NT2/D1 (cell line): Measurements from ENCODE around the gene LRRC27.

ENCODE experiments used
- DNase-seq: peaks from one replicate; pipeline ENCODE4 v3.0.0-alpha.2; 2011; ENCODE audit warnings: low read depth, low spot score
- H3K27me3 ChIP-seq: 2 replicates; pipeline ENCODE4 v1.6.0; 2011; ENCODE audit warnings: mild to moderate bottlenecking; ENCODE audit not compliant: insufficient read length, insufficient read depth
- H3K36me3 ChIP-seq: 2 replicates; pipeline ENCODE4 v1.6.1; 2011; ENCODE audit warnings: mild to moderate bottlenecking, low read length, mixed read lengths; ENCODE audit not compliant: insufficient read depth, insufficient read length
- H3K4me1 ChIP-seq: 2 replicates; pipeline ENCODE4 v1.5.1; 2011; ENCODE audit not compliant: insufficient read depth, insufficient read length
- H3K4me3 ChIP-seq: 2 replicates; pipeline ENCODE4 v1.5.1; 2011; ENCODE audit warnings: low read depth; ENCODE audit not compliant: insufficient read length
- H3K9ac ChIP-seq: 2 replicates; pipeline ENCODE4 v1.6.0; 2011; ENCODE audit warnings: low read depth; ENCODE audit not compliant: insufficient read length
- H3K9me3 ChIP-seq: 2 replicates; pipeline ENCODE4 v1.5.1; 2011; ENCODE audit warnings: mild to moderate bottlenecking, low read length; ENCODE audit not compliant: insufficient read depth
- SUZ12 ChIP-seq: IDR thresholded peaks from 2 replicates; pipeline ENCODE4 v1.6.1; 2011; ENCODE audit not compliant: insufficient read length, insufficient read depth; ENCODE audit errors: extremely low read depth
- YY1 ChIP-seq: IDR thresholded peaks from 2 replicates; pipeline ENCODE4 v1.6.1; 2011; ENCODE audit not compliant: insufficient read length, insufficient read depth
- ZNF274 ChIP-seq: IDR thresholded peaks from 2 replicates; pipeline ENCODE4 v1.6.1; 2011; ENCODE audit warnings: mild to moderate bottlenecking, low read depth, low read length

LRRC27 gene

GRCh38 chr10:132307823-132308586, 24.0 kb upstream of the LRRC27 start, which contains the start of gene STK32C:
STK32C (minus strand) TSS chr10:132307950; CDS start chr10:132307833, 117 bp downstream.
- TF ChIP-seq YY1 (no peak), SUZ12 (no peak), ZNF274 (no peak)
- H3K27me3 ChIP-seq, result peaks cover 51% of the 10 kb centered on the region
- peaks cover 11% of the 10 kb centered on the region; the same call in 1 of the 2 replicates for H3K9me3 ChIP-seq
- no peaks in the 10 kb centered on the region for H3K36me3 ChIP-seq
- peak; percentile 56 for DNase-seq
- H3K4me3 ChIP-seq, result peak within 1 kb of the TSS; percentile 55
- H3K4me1 ChIP-seq, result peaks cover 4% of the 10 kb centered on the region
- H3K9ac ChIP-seq, result peak within 1 kb of the TSS; percentile 74

DNA sequence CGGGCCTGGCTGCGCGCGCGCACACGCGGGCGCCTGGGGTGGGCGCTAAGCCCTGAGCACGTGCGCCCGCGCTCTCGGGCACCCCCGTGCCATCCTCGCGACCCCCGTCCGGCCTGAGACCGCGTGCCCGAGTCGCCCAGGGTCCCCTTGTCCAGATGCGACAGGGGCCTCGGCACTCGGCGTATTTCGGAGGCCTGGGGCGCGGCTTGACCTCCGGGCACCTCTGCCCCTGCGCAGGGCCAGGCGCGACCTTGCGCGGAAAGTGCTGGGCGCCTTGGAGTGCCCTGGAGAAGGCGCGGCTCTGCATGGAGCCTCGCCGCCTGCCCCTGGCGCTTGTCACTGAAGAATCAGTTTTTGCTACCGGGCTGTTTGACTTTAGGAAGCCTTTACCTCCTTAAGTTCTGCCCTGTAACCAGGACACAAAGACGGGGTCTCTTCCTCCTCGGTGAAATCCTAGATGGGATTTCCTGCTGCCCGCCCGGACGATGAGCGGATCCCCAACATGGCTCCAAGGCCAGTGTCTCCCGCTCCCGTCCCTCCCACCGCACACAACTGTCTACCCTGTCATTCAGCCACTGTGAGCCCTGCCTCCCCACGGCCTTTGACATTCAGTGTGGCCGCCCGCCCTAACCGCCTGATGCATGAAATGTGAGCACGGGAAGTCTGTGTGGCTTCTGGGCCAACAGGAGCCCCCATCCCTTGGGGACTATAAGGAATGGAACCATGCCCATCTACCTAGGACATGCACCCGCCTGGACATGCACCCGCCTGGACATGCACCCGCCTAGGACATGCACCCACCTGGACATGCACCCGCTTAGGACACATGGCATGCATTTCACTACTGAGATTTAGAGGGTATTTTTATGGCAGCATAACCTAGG, 23.2 kb upstream of the LRRC27 start:
- TF ChIP-seq SUZ12 (no peak), ZNF274 (no peak)
- Histone ChIP-seq H3K4me3 (peak overlapping the region; percentile 55), H3K4me1 (peaks cover 4% of the 10 kb centered on the region), H3K9ac (peak overlapping the region; percentile 74), H3K9me3 (peaks cover 11% of the 10 kb centered on the region; the same call in 1 of the 2 replicates), H3K27me3 (peaks cover 51% of the 10 kb centered on the region), H3K36me3 (no peaks in the 10 kb centered on the region)
- DNase-seq, result no peak

DNA sequence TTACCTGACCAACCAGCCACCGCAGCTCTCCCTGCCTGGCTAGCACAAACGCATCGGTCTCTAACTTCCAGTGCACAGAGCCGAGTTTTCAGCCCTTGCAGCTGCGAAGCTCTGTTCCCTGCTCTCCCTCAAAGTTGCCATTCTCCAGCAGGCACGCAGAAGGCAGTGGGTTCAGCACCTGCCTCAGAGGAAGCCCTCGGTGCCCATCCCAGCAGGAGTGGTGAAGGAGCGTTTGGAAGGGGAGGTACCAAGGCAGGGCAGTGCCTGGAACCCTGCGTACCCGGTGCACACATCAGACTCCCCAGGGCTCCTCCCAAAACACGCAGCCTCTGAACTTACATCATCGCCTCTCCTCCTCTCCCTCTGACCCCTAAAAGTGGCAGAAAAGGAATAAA, 22.5 kb upstream of the LRRC27 start:
- H3K9ac ChIP-seq, result no peak overlapping the region
- no peak for DNase-seq
- peaks cover 51% of the 10 kb centered on the region for H3K27me3 ChIP-seq
- H3K9me3 ChIP-seq, result peaks cover 16% of the 10 kb centered on the region; the same call in 1 of the 2 replicates
- TF ChIP-seq ZNF274 (no peak), SUZ12 (no peak), YY1 (no peak)
- H3K4me1 ChIP-seq, result peaks cover 4% of the 10 kb centered on the region
- no peaks in the 10 kb centered on the region for H3K36me3 ChIP-seq
- H3K4me3 ChIP-seq, result no peak overlapping the region

GRCh38 chr10:132309879-132310591, 22.0 kb upstream of the LRRC27 start:
- Histone ChIP-seq H3K36me3 (no peaks in the 10 kb centered on the region), H3K4me1 (peaks cover 4% of the 10 kb centered on the region), H3K27me3 (peaks cover 51% of the 10 kb centered on the region), H3K9me3 (peaks cover 16% of the 10 kb centered on the region; the same call in 1 of the 2 replicates), H3K9ac (no peak overlapping the region), H3K4me3 (no peak overlapping the region)
- DNase-seq, result no peak
- no peak for TF ChIP-seq YY1
- TF ChIP-seq ZNF274, result no peak
- no peak for TF ChIP-seq SUZ12

GRCh38 chr10:132310701-132311337, 21.2 kb upstream of the LRRC27 start:
- H3K4me3 ChIP-seq, result no peak overlapping the region
- H3K27me3 ChIP-seq, result peaks cover 46% of the 10 kb centered on the region
- no peaks in the 10 kb centered on the region for H3K36me3 ChIP-seq
- no peak overlapping the region for H3K9ac ChIP-seq
- TF ChIP-seq SUZ12 (no peak), ZNF274 (no peak), YY1 (no peak)
- peaks cover 10% of the 10 kb centered on the region; the same call in 1 of the 2 replicates for H3K9me3 ChIP-seq
- H3K4me1 ChIP-seq, result peaks cover 4% of the 10 kb centered on the region
- no peak for DNase-seq

GRCh38 chr10:132311338-132311939, 20.6 kb upstream of the LRRC27 start:
- H3K4me3 ChIP-seq, result no peak overlapping the region
- no peak for TF ChIP-seq YY1
- no peak for TF ChIP-seq ZNF274
- no peak for TF ChIP-seq SUZ12
- DNase-seq, result no peak
- H3K36me3 ChIP-seq, result no peaks in the 10 kb centered on the region
- H3K9ac ChIP-seq, result no peak overlapping the region
- peaks cover 4% of the 10 kb centered on the region; the same call in 1 of the 2 replicates for H3K9me3 ChIP-seq
- H3K27me3 ChIP-seq, result peaks cover 40% of the 10 kb centered on the region
- H3K4me1 ChIP-seq, result peaks cover 4% of the 10 kb centered on the region
